Neural cell (in vitro differentiated cells): ENCODE measurements around the gene CCDC40. TPM values are rescaled to one million over a fixed set of nuclear protein-coding genes. Genes with fewer than 3 reads are reported as not detected.

Source experiments
- H2AFZ ChIP-seq: fragments of 200-600, 300-800 bp; sonication (generic), shearing (Covaris generic); 2 replicates; pipeline ENCODE4 v1.6.0; 2014; ENCODE audit warnings: low read depth, mild to moderate bottlenecking, antibody characterized with exemption, low read length, moderate library complexity
- H3F3A ChIP-seq: fragments of 200-600 bp; shearing (Covaris generic); 2 replicates; pipeline ENCODE4 v1.6.1; 2016; ENCODE audit warnings: mild to moderate bottlenecking, moderate library complexity, mixed read lengths, antibody characterized with exemption, low read length; ENCODE audit not compliant: insufficient read depth, poor library complexity, severe bottlenecking
- H3K27ac ChIP-seq: fragments of 200-600, 300-800 bp; sonication (generic), shearing (Covaris generic); 2 replicates; pipeline ENCODE4 v1.5.1; 2014; ENCODE audit warnings: mild to moderate bottlenecking, low read length, moderate library complexity
- H3K27me3 ChIP-seq: fragments of 300-800, 200-600 bp; sonication (generic), shearing (Covaris generic); 2 replicates; pipeline ENCODE4 v1.6.0; 2014; ENCODE audit warnings: mild to moderate bottlenecking, low read depth, low read length, moderate library complexity; ENCODE audit not compliant: insufficient read depth
- H3K36me3 ChIP-seq: fragments of 300-800, 200-600 bp; sonication (generic), shearing (Covaris generic); 2 replicates; pipeline ENCODE4 v1.5.1; 2014; ENCODE audit warnings: mild to moderate bottlenecking, antibody characterized with exemption, low read length, moderate library complexity; ENCODE audit not compliant: insufficient read depth
- H3K4me2 ChIP-seq: fragments of 300-800, 200-600 bp; sonication (generic), shearing (Covaris generic); 2 replicates; pipeline ENCODE4 v1.6.0; 2014; ENCODE audit warnings: mild to moderate bottlenecking, low read length
- H3K4me3 ChIP-seq: fragments of 300-800, 200-600 bp; sonication (generic), shearing (Covaris generic); 2 replicates; pipeline ENCODE4 v1.5.1; 2014; ENCODE audit warnings: mild to moderate bottlenecking, low read length, moderate library complexity
- H3K79me2 ChIP-seq: fragments of 200-600 bp; shearing (Covaris generic); replicated peaks from 2 replicates; pipeline ENCODE4 v1.6.0; 2014; ENCODE audit warnings: mild to moderate bottlenecking, low read length, moderate library complexity; ENCODE audit not compliant: insufficient read depth
- H3K9ac ChIP-seq: fragments of 300-800, 200-600 bp; sonication (generic), shearing (Covaris generic); 2 replicates; pipeline ENCODE4 v1.6.1; 2016; ENCODE audit warnings: mild to moderate bottlenecking, low read length, mixed read lengths
- H3K9me2 ChIP-seq: fragments of 200-600 bp; shearing (Covaris generic); 2 replicates; pipeline ENCODE4 v1.6.1; 2016; ENCODE audit warnings: mild to moderate bottlenecking, low read length, mixed read lengths; ENCODE audit not compliant: insufficient read depth
- H3K9me3 ChIP-seq: fragments of 200-600, 300-800 bp; sonication (generic), shearing (Covaris generic); 2 replicates; pipeline ENCODE4 v1.6.1; 2016; ENCODE audit warnings: mild to moderate bottlenecking, mixed run types, low read length, moderate library complexity, mixed read lengths
- H4K20me1 ChIP-seq: fragments of 200-600 bp; shearing (Covaris generic); 2 replicates; pipeline ENCODE4 v1.6.1; 2016; ENCODE audit warnings: mild to moderate bottlenecking, mixed run types; ENCODE audit not compliant: insufficient read depth
- EP300 ChIP-seq: fragments of 450-650 bp; conservative IDR thresholded peaks from 2 replicates; pipeline ENCODE4 v1.6.1; 2014; ENCODE audit warnings: antibody characterized with exemption, mild to moderate bottlenecking, moderate library complexity; ENCODE audit not compliant: poor library complexity, severe bottlenecking
- EZH2 ChIP-seq: fragments of 200-600, 300-800 bp; shearing (Covaris generic), sonication (generic); IDR thresholded peaks from 2 replicates; pipeline ENCODE4 v1.6.1; 2014; ENCODE audit warnings: antibody characterized with exemption, low read length, borderline replicate concordance, mild to moderate bottlenecking; ENCODE audit not compliant: insufficient read depth, poor library complexity, severe bottlenecking
- MXI1 ChIP-seq: fragments of 450-650 bp; conservative IDR thresholded peaks from 2 replicates; pipeline ENCODE4 v1.6.1; 2014; ENCODE audit warnings: antibody characterized with exemption, mild to moderate bottlenecking; ENCODE audit not compliant: poor library complexity, severe bottlenecking
- POLR2AphosphoS5 ChIP-seq: IDR thresholded peaks from 2 replicates; pipeline ENCODE4 v1.6.1; 2012
- RAD21 ChIP-seq: fragments of 450-650 bp; conservative IDR thresholded peaks from 2 replicates; pipeline ENCODE4 v1.6.1; 2014; ENCODE audit warnings: antibody characterized with exemption, mild to moderate bottlenecking, moderate library complexity
- REST ChIP-seq: IDR thresholded peaks from 2 replicates; pipeline ENCODE4 v1.6.1; 2012; ENCODE audit warnings: borderline replicate concordance
- SMC3 ChIP-seq: fragments of 450-650 bp; conservative IDR thresholded peaks from 2 replicates; pipeline ENCODE4 v1.6.1; 2014; ENCODE audit warnings: antibody characterized with exemption, mild to moderate bottlenecking, moderate library complexity; ENCODE audit not compliant: poor library complexity
- TAF1 ChIP-seq: IDR thresholded peaks from 2 replicates; pipeline ENCODE4 v1.6.1; 2012; ENCODE audit warnings: low read depth
- polyA plus RNA-seq: library from polyadenylated mRNA; depleted of rRNA; stranded (reverse); fragments of >200 nt; gene quantifications from 2 replicates; pipeline ENCODE4 v1.2.3, GENCODE V29; 2014
- TF ChIP-seq, protein P1 (sequence below): fragments of 450-650 bp; IDR thresholded peaks from 2 replicates; pipeline ENCODE4 v1.5.1; 2014; ENCODE audit warnings: antibody characterized with exemption, mild to moderate bottlenecking, moderate library complexity; ENCODE audit not compliant: poor library complexity, severe bottlenecking

CCDC40 gene
- polyA plus RNA-seq, 1 donor from 2014 or later = 5.5 TPM

- H3K27ac ChIP-seq = no peak overlapping the region
- no peaks in the 10 kb centered on the region for H3K9me2 ChIP-seq
- H3K27me3 ChIP-seq = no peaks in the 10 kb centered on the region
- H3K4me2 ChIP-seq = no peak overlapping the region
- H3F3A ChIP-seq = no peaks in the 10 kb centered on the region
- no peaks in the 10 kb centered on the region for H4K20me1 ChIP-seq
- H3K9ac ChIP-seq = no peak overlapping the region
- H2AFZ ChIP-seq = no peak overlapping the region
- no peak overlapping the region for H3K4me3 ChIP-seq
- no peaks in the 10 kb centered on the region for H3K79me2 ChIP-seq
- no peak for TF ChIP-seq EP300
- TF ChIP-seq RAD21 = no peak
- TF ChIP-seq, protein P1, sequence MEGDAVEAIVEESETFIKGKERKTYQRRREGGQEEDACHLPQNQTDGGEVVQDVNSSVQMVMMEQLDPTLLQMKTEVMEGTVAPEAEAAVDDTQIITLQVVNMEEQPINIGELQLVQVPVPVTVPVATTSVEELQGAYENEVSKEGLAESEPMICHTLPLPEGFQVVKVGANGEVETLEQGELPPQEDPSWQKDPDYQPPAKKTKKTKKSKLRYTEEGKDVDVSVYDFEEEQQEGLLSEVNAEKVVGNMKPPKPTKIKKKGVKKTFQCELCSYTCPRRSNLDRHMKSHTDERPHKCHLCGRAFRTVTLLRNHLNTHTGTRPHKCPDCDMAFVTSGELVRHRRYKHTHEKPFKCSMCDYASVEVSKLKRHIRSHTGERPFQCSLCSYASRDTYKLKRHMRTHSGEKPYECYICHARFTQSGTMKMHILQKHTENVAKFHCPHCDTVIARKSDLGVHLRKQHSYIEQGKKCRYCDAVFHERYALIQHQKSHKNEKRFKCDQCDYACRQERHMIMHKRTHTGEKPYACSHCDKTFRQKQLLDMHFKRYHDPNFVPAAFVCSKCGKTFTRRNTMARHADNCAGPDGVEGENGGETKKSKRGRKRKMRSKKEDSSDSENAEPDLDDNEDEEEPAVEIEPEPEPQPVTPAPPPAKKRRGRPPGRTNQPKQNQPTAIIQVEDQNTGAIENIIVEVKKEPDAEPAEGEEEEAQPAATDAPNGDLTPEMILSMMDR = no peak
- no peak for TF ChIP-seq MXI1
- no peak for TF ChIP-seq EZH2
- TF ChIP-seq TAF1 = no peak
- no peak for TF ChIP-seq POLR2AphosphoS5
- H3K36me3 ChIP-seq = no peaks in the 10 kb centered on the region
- no peaks in the 10 kb centered on the region for H3K9me3 ChIP-seq
These were observed 76.6 kb downstream of the CCDC40 start for GRCh38 chr17:80113033-80113484.

- H3K4me2 ChIP-seq = no peak overlapping the region
These were observed 78.3 kb downstream of the CCDC40 start for GRCh38 chr17:80114758-80115157.

DNA sequence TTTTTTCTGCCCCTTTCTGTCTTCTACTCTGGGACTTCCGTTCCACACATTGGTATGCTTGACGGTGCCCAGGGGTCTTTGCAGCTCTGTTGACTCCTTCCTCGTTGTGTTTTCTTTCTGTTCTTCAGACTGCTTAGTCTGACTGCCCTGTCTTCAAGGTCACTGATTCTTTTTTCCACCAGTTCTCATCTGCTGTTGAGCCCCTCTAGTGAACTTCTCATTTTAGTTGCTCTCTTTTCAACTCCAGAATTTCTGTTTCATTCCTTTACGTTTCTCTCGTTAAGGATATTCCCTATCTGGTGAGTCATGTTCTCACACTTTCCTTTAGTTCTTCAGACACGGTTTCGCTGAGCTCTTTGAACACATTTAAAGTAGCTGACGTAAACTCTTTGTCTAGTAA, 78.7 kb downstream of the CCDC40 start:
- Histone ChIP-seq H2AFZ (no peak overlapping the region), H3K9me2 (no peaks in the 10 kb centered on the region), H3K4me2 (no peak overlapping the region), H4K20me1 (no peaks in the 10 kb centered on the region), H3K27me3 (no peaks in the 10 kb centered on the region), H3K36me3 (no peaks in the 10 kb centered on the region), H3K4me3 (no peak overlapping the region), H3K27ac (no peak overlapping the region), H3K9ac (no peak overlapping the region), H3K79me2 (no peaks in the 10 kb centered on the region), H3K9me3 (no peaks in the 10 kb centered on the region), H3F3A (no peaks in the 10 kb centered on the region)
- TF ChIP-seq RAD21 (no peak), TAF1 (no peak), MXI1 (no peak), EZH2 (no peak), POLR2AphosphoS5 (no peak), EP300 (no peak), SMC3 (no peak), REST (no peak)
- TF ChIP-seq, protein P1 = no peak

More at GRCh38 chr17:80114758-80115157, 78.3 kb downstream of the CCDC40 start:
- H3K36me3 ChIP-seq = no peaks in the 10 kb centered on the region
- TF ChIP-seq EZH2 = no peak
- TF ChIP-seq RAD21 = no peak
- no peaks in the 10 kb centered on the region for H4K20me1 ChIP-seq
- H3F3A ChIP-seq = no peaks in the 10 kb centered on the region
- H3K79me2 ChIP-seq = no peaks in the 10 kb centered on the region
- no peaks in the 10 kb centered on the region for H3K9me3 ChIP-seq
- H3K27ac ChIP-seq = no peak overlapping the region
- no peaks in the 10 kb centered on the region for H3K27me3 ChIP-seq
- no peak overlapping the region for H3K9ac ChIP-seq
- H2AFZ ChIP-seq = no peak overlapping the region
- no peaks in the 10 kb centered on the region for H3K9me2 ChIP-seq
- H3K4me3 ChIP-seq = no peak overlapping the region
